ENCODE data around the gene UCKL1.

- TF ChIP-seq, protein P1, sequence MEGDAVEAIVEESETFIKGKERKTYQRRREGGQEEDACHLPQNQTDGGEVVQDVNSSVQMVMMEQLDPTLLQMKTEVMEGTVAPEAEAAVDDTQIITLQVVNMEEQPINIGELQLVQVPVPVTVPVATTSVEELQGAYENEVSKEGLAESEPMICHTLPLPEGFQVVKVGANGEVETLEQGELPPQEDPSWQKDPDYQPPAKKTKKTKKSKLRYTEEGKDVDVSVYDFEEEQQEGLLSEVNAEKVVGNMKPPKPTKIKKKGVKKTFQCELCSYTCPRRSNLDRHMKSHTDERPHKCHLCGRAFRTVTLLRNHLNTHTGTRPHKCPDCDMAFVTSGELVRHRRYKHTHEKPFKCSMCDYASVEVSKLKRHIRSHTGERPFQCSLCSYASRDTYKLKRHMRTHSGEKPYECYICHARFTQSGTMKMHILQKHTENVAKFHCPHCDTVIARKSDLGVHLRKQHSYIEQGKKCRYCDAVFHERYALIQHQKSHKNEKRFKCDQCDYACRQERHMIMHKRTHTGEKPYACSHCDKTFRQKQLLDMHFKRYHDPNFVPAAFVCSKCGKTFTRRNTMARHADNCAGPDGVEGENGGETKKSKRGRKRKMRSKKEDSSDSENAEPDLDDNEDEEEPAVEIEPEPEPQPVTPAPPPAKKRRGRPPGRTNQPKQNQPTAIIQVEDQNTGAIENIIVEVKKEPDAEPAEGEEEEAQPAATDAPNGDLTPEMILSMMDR (IDR thresholded peaks at IDR 0.05) = no peak
- TF ChIP-seq POLR2AphosphoS5 (IDR thresholded peaks at IDR 0.05; ENCODE audit: low read depth, low read length) (no peak; the same call in 1 of the 2 replicates), REST (IDR thresholded peaks at IDR 0.05; ENCODE audit: insufficient read depth in 1 of 2, low read depth in 2 of 2, low read length in 1 of 2) (no peak)
Measured at GRCh38 chr20:63977739-63978276, 21.6 kb upstream of the UCKL1 start.
